NCI-H2029 (cell line): Measurements from ENCODE around the gene SERPINA12.
"Not testable (repeated sequence)": the region's sequence is repeated elsewhere in the genome, so short reads cannot be mapped to it uniquely, and the experiment has no call there.

Experiments used
- DNase-seq: peaks from one replicate; lab custom pipeline; 2025; lab: John Stamatoyannopoulos, UW

The SERPINA12 gene

DNA sequence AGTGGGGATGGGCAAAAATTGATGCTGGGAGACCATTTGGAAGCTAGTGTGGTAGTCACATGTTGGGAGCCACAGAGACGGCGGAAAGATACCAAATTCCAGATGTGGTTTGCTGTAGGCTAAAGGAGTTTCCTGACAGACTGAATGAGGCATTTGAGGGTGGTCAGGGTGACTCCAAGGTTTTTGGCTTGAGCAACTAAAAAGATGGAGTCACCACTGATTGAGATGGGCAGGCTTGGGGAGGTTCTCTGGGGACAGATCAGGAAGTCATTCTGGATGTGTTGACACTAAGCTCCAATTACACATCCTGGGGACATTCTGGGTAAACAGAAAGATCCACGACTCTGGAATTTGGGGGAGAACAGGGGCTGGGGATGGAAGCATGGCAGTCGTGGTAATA, 17.8 kb downstream of the SERPINA12 start:
- DNase-seq: no peak

DNA sequence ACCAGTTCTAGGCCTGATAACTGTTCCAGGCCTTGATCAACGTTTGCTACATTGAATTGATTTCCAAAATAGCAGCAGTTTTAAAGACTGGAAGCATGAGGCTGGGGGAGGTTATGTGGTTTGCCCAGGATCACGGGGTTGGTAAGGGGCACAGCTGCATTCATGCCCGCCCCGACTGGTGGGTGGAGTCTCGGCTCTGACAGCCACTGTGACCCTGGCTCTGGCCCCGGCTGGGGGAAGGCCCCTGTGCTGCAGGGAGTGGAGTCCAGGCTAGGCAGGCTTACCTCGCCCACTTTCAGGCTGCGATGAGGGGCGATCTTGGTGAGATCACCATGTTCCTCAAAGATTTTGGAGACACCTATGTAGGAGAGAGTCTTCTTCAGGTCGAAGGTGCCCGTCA, 19.9 kb downstream of the SERPINA12 start:
- no peak for DNase-seq

DNA sequence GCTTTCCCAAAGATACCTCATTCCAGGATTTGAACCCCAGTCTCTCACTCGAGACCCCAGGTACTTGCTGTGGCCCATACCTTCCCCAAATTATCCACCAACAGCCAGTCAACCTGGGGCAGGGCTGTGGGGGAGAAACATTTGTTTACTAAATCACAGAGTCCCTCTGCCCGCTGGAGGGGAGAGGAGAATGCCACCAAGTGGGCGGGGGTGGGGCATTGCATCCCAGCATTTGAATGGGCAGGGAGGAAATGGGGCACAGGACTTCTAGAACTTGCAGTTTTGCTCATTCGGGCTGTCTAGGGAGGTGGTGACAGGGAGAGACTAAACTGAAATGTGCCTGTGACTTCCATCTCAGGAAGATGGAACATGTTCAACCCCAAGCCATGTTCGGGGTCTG, 22.4 kb downstream of the SERPINA12 start:
- DNase-seq: no peak

DNA sequence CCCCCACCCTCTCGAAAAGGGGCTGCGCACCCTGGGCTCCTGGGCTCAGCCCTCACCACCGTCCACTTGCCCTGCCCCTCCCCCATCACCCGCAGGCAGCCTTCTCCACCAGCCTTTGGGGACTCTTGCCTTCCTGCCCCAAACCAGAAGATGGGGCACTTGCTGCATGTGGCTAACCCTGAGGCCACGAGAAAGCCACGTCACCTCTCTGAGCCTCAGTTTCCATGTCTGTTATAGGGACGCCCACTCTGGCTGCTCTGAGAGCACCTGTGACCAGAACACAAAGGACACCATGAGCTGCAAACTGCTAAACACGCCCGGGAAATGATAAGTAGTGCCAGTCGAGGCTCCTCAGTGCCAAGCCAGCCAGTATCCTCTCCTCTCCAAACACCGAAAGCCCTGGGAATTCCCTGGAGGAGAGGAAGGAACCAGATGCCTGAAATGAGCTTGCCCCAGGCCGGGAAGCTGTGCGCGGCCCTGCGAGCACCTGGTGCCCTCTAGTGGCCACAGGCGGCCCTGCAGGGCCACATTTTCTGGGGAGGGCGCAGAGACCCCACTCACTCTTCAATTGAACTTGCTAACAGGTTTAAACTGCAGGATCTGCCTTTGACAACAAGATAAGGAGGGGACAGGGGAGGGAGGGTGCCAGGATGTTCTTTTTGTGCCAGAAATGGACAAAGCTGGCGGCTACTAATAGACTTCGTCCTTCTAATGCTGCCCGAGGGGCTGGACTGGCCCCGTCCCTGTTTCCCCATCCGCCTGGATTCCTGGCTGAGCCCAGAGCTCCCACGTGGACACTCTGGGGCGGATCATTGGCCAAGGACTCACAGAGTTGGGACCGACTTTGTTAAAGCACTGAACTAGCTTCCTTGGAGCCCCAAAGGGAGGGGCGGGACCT, 23.1 kb downstream of the SERPINA12 start:
- DNase-seq: peak; percentile 10

DNA sequence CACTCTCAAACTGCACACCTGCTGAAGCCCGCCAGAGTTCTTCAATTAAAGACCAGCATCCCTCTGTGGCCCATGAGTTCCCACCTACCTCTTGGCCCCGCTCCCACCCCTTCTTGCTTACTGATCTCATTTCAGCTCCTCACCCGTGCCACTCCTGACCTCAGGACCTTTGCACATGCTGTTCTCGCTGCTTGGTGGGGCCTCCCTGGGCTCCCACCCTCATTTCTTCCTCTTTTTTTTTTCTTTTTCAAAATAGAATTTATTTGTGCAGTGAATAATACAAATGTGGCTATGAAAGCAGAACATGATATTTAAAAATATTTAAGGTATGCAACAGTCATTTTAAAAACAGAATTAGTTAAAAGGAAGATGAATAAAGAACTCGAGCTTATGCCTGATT, 24.8 kb downstream of the SERPINA12 start:
- no peak for DNase-seq

DNA sequence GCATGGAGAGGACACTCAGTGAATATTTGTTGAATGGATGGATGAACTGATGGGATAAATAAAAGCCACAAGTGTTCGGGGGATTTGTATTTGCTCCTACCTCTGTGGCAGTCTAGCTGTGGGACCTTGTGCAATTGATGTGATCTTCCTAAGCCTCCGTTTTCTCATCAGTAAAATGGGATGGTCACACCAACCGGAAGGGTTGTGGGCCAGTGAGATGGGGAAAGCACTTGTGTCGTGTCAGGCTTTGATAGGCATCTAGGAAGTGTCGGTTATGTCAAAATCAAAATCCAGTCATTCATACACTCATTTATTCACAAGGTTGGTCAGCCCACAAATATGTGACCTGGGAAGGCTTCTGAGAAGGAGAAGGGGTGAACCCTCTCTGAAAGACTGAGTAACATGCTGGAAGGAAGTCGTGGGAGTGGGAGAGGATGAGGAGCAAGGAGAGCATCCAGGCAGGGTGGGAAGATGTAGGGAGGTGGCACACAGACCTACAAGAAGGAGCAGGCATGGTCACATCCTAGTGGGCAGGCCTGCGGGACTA, 25.5 kb downstream of the SERPINA12 start:
- DNase-seq: no peak

DNA sequence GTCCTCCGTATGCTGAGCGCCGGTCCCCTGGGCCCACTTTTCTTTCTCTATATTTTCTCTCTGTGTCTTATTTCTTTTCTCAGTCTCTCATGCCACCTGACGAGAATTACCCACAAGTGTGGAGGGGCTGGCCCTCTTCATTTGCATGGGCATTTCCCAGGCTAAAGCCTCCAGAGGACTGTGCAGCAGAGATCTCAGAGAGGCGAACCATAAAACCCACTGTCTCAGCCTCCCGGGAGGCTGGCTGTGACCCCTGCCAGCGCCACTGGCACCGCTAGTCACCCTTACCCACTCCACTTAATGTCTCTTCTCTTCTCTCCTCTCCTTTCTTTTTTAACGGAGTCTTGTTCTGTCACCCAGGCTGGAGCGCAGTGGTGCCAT, 26.2 kb downstream of the SERPINA12 start:
- no peak for DNase-seq

DNA sequence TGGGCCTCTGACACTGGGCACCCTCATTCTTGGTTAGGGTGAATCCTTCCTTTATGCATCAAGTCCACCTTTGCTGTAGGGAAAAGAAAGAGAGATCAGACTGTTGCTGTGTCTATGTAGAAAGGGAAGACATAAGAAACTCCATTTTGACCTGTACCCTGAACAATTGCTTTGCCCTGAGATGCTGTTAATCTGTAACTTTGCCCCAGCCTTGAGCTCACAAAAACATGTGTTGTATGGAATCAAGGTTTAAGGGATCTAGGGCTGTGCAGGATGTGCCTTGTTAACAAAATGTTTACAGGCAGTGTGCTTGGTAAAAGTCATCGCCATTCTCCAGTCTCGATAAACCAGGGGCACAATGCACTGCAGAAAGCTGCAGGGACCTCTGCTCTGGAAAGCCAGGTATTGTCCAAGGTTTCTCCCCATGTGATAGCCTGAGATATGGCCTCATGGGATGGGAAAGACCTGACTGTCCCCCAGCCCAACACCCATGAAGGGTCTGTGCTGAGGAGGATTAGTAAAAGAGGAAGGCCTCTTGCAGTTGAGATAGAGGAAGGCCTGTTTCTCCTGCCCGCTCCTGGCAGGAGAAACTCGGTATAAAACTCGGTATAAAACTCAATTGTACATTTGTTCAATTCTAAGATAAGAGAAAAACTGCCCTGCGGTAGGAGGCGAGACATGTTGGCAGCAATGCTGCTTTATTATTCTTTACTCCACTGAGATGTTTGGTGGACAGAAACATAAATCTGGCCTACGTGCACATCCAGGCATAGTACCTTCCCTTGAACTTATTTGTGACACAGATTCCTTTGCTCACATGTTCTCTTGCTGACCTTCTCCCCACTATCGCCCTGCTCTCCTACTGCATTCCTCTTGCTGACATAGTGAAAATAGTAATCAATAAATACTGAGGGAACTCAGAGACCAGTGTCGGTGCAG, 26.9 kb downstream of the SERPINA12 start:
- not testable (repeated sequence) for DNase-seq

DNA sequence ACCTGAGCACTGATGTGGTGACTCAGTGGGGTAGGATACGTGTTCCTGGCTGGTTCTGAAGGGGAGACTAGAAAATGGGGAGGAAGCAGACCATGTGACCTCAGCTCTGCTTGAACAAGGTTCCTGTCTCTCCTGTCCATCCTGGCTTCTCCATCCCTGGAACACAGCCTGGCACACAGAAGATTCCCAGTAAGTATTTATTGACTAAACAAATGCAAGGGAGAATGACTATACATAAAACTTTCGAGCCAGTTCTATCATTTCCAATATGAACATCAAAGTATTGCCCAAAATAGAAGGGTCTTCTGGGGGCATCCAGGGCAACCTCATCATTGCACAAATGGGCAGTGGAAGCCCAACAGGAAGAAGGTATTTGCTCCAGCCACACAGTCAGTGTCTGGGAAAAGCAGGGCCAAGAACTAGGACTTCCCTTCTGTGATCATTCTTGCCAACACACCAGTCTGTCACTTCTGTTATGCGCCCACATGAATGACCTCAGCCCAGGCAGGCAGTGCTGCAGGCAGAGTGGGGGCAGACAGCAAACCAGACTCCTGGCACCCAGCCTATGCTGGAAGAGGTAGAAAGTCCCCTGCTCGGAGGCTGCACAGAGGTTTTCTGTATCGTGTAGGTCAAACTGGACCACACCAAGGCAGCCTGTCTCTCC, 27.7 kb downstream of the SERPINA12 start:
- no peak for DNase-seq

DNA sequence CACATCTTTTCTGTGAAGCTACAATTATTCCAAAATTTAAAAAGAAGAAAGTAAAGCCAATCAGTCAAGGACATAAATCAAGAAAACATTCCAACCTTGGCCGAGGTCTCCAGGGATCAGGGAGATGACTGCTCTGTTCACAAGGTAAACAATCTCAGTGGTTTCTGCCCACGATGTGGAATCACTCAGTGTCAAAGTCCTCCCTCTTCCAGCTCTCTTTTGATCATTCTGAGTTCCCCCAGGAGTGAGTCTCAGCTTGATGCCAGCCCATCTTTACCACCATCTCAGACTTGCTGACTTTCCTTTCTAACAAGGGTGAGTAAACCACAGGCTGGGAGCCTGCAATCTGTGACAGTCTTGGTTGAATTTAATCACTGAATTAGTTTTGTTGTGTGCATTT, 28.5 kb downstream of the SERPINA12 start:
- no peak for DNase-seq

DNA sequence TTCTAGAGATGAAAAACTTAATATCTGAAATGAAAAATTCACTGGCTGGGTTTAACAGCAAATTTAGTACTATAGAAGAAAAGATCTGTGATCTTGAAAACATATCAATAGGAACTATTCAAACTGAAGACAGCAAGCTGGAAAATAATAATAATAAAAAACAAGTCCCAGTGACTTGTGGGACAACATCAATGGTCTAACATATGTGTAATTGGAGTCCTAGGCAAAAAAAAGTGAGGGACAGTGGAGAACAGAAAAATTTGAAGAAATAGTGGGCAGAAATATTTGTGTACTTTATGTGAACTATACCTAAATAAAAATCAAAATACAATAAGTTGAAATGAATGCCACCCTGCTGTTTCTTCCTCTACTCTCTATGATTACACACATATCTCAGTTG, 30.8 kb downstream of the SERPINA12 start:
- no peak for DNase-seq

DNA sequence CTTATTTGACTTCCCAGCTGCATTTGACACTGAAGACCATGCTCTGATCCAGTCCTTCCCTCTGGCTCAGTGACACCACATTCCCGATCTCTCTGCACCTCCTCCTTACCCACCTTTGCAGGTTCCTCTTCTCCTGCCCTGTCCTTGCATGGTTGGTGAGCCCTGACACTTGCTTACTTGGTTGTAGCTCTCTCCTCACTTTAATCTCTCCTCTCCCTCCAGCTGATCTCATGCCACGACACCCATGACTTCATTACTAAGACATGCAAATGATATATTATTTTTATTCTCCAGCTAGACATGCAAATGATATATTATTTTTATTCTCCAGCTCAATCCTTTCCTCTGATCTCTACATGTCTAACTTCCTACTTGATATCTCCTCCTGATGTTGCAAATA, 33.2 kb downstream of the SERPINA12 start, which contains the start of gene SERPINA9:
Gene SERPINA9 (minus strand): TSS at position 175 of the 400 bp plus-strand sequence. CDS start 6,357 bp downstream, outside the sequence.
- no peak for DNase-seq

DNA sequence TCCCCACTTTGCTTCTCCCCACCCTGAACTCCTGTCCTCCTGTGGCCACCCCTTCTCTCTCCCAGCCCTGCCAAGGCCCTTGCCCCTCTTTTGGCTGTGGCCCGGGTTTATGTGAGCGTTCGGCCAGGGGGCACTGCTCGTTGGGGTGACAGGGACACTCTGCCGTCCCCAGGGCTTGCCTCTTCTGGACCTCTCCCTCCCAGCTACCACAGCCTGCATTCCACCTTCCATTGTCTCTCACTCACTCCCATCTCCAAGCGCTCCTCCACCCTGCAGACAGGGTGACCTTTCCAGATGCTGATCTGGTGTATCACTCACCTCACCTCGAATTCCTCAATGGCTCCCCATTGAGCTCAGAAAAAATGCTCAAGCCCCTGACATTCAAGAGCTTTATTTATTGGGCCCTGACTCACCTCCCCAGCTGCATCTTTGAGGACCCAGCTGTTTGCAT, 34.7 kb downstream of the SERPINA12 start:
- no peak for DNase-seq

DNA sequence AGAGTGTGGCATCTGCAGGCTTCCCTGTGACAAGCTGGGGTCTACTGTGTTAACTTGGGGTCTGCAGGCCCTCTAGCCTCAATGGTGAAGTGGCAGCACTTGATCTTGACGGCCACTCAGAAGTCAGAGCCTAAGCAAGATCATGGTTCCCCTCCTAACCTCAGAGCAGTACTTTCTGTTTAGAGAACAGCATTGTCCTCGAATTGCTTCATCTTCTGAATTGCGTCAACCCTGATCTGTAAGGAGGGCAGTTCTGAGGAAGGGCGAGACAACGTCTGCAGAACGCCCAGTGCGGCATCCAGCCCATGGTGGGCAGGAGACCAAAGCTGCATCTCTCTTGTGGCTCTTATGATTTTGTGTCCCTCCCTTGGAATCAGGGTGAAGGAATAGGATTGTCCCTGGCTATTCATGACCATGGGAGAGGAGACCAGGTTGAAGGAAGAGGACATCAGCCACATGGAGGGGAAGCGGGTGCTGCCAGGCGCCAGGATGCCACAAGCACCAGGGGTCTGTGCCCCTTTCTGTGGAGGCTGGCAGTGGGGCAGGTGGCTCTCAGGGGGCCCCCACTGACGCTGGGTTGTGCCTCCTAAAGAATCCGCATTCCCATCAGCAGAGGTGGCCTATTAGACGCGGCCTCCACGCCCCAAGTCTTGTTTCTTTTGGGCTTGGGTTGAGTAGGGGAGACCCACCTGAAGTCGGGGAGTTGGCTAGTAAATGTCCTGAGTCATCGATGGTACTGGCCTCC, 35.4 kb downstream of the SERPINA12 start:
- DNase-seq: no peak

DNA sequence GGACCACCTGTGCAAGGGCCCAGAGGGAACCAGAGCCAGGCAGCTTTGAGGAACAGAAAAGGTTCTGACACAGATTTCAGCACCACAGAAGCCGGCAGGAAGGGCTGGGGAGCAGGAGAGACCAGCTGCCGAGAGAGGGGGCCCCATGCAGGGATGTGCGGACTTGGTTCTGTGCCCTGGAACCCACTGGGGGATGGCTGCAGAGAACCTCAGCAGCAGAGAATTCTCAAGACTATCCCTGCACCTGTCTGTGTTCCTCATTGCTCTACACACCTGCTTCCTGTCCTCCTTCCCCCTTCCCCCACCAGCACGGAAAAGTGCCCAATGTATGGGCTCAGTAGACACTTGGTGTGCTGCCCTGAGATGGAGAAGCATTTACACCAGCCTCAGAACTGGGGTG, 36.4 kb downstream of the SERPINA12 start:
- DNase-seq: no peak

DNA sequence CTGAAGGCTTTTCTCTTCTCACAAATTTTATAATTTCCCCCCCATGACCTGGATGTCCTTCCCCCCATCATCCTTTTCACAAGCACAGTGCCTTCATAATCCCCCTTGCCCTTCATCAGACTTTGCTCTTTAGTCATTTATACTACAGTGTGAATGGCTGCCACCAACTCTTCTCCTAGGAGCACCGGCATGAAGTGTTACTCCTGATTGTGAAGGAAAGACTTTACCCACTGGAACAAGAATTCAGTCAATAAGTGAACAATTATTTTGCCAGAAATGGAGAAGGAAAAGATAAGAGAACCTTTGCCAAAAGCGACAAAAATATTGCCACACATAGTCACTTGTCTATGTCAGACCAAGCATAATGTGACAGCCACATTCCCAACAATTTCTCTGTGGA, 38.2 kb downstream of the SERPINA12 start:
- no peak for DNase-seq

DNA sequence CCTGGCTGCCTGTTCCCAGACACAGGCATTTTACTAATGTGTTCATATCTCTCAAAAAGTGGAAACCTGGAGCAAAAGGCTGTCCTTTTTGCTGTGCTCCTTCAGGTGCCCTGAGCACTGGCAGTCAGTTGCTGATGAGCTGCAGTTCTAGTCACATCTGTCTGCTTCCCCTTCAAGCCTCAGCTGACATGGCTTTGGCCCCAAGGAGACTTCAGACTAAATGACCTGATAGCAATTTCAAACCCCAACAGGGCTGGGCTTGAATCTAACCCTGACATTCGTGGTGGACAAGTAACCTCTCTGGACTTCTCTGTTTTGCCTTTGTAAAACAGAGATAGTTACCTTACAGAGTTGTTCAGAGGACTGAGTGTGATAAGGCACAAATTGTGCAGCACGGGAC, 39.0 kb downstream of the SERPINA12 start:
- no peak for DNase-seq

DNA sequence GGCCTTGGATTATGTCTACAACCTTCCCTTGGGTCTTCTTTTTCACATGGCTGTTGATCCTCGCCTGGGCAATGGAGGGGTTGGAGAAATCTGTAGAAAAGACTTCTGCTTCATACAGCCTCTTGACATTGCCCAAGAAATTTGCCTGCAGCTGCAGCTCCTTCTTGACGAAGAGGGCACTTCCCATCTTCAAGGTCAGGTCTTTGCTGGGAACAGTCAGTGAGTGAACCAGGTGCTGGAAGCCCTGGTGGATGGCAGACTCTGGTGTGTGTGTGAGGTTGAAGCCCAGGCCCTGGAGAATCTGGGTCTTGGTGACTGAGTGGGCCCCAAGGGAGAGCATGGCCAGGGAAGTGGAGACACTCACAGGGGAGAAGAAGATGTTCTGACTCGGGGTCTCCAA, 40.0 kb downstream of the SERPINA12 start:
- DNase-seq: no peak

DNA sequence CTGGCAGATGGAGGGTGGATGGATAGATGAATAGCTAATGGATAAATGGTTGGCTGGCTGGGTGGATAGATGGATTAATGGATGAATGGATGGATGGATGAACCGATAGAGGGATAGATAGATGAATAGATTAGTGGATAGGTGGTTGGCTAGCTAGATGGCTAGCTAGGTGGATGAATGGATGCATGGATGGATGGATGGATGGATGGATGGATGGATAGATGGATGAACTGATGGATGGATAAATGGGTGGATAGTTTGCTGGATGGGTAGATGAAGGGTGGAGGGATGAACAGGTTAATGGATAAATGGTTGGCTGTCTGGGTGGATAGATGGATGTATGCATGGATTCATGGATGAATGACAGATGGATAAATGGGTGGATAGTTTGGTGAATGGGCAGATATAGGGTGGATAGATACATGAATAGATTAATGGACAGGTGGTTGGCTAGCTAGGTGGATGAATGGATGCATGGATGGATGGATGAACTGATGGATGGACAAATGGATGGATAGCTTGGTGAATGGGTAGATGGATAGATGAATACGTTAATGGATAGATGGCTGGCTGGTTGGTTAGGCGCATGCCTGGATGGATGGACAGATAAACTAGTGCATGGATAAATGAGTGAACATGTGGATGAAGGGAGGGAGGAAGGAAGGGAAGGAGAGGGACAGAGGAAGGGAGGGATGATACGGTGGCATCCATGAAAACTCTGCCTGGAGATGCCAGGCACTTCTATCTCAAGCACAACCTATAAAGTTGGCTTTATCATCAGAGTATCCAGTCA, 41.3 kb downstream of the SERPINA12 start:
- no peak for DNase-seq

DNA sequence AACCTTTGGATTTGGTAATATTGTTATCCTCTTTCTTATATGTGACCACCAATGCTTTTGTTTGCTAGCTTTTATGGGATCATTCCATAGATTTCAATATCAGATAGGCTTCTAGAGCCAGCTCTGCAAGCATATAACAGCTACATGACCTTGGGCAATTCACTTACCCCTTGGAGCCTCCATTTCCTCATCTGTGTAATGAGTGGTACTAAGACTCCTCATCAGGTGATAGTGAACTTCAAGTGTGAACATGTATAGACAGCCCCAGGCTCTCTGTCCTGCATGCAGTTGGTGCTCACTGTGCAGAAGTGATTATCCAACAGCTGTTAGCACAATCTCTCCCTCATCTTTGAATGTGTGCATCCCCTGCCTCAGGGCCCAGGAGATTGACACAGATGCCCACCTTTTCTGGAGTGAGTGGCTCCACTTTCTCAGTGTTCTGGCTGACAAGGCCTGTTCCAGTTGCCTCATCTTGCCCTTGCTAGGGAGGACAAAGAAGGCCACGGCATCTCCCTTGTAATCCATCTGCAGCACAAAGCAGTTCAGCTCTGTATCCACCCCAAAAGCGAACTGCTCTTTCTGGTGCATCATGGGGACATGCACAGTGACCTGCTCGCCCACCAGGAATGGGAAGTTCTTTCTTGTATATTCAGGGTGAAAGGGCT, 42.4 kb downstream of the SERPINA12 start:
- no peak for DNase-seq
